ENCODE results near the gene XKR8.

Gene XKR8

GRCh38 chr1:27966402-27967105 is 6.8 kb downstream of the XKR8 start:
- no peak overlapping the region for H3K18ac ChIP-seq (ENCODE audit: low read length)
- no peak overlapping the region for H3K23ac ChIP-seq (ENCODE audit: low read length)
- DNase-seq = peak; percentile 27
- no peak overlapping the region for H2BK15ac ChIP-seq (replicated peaks; ENCODE audit: low read depth)
- no peak overlapping the region for H2AK5ac ChIP-seq (ENCODE audit: low read length)
- H3K79me2 ChIP-seq (ENCODE audit: control insufficient read depth, insufficient read depth, low read length) = no peaks in the 10 kb centered on the region
- H3K4me1 ChIP-seq (ENCODE audit: control insufficient read depth, low read depth, low read length) = no peaks in the 10 kb centered on the region
- H3K36me3 ChIP-seq (ENCODE audit: control insufficient read depth, insufficient read depth, low read length) = no peaks in the 10 kb centered on the region
- H2BK120ac ChIP-seq (ENCODE audit: low read depth, low read length) = no peak overlapping the region
- no CpG with 5 or more reads among the region's 24 CpGs for WGBS (ENCODE audit: extremely low coverage, insufficient coverage, low lambda C conversion rate)
- H3K27ac ChIP-seq (ENCODE audit: low read depth, low read length) = no peak overlapping the region
- H2BK5ac ChIP-seq (ENCODE audit: low read length) = no peak overlapping the region
- H3K4me2 ChIP-seq (ENCODE audit: low read length) = no peak overlapping the region
- H3K56ac ChIP-seq (ENCODE audit: low read length) = no peak overlapping the region
- H3K27me3 ChIP-seq (ENCODE audit: insufficient read depth, low read length, poor library complexity) = no peaks in the 10 kb centered on the region
- H3K9ac ChIP-seq (ENCODE audit: low read length) = no peak overlapping the region
- H4K5ac ChIP-seq (ENCODE audit: low read length) = no peak overlapping the region
- H4K8ac ChIP-seq (ENCODE audit: low read depth, low read length) = no peak overlapping the region
- H3K79me1 ChIP-seq (ENCODE audit: low read length) = no peaks in the 10 kb centered on the region
- no peak overlapping the region for H3K4me3 ChIP-seq (ENCODE audit: low read length)
- H3K4ac ChIP-seq (ENCODE audit: low read depth, low read length) = no peak overlapping the region

- Histone ChIP-seq H3K4me2 (ENCODE audit: low read length) (no peak overlapping the region), H3K9ac (ENCODE audit: low read length) (no peak overlapping the region), H2BK120ac (ENCODE audit: low read depth, low read length) (no peak overlapping the region), H3K4ac (ENCODE audit: low read depth, low read length) (no peak overlapping the region), H3K56ac (ENCODE audit: low read length) (no peak overlapping the region), H4K5ac (ENCODE audit: low read length) (no peak overlapping the region), H3K18ac (ENCODE audit: low read length) (no peak overlapping the region), H3K79me1 (ENCODE audit: low read length) (no peaks in the 10 kb centered on the region), H3K79me2 (ENCODE audit: control insufficient read depth, insufficient read depth, low read length) (no peaks in the 10 kb centered on the region), H3K4me1 (ENCODE audit: control insufficient read depth, low read depth, low read length) (no peaks in the 10 kb centered on the region), H3K36me3 (ENCODE audit: control insufficient read depth, insufficient read depth, low read length) (no peaks in the 10 kb centered on the region), H3K4me3 (ENCODE audit: low read length) (no peak overlapping the region), H2BK15ac (replicated peaks; ENCODE audit: low read depth) (no peak overlapping the region), H3K27me3 (ENCODE audit: insufficient read depth, low read length, poor library complexity) (no peaks in the 10 kb centered on the region), H4K8ac (ENCODE audit: low read depth, low read length) (no peak overlapping the region), H3K23ac (ENCODE audit: low read length) (no peak overlapping the region), H2AK5ac (ENCODE audit: low read length) (no peak overlapping the region), H3K27ac (ENCODE audit: low read depth, low read length) (no peak overlapping the region), H2BK5ac (ENCODE audit: low read length) (no peak overlapping the region)
- no peak for DNase-seq
- no CpG with 5 or more reads among the region's 12 CpGs for WGBS (ENCODE audit: extremely low coverage, insufficient coverage, low lambda C conversion rate)
Measured at GRCh38 chr1:27967106-27967883, 7.5 kb downstream of the XKR8 start.

- whole genome bisulfite sequencing (ENCODE audit: extremely low coverage, insufficient coverage, low lambda C conversion rate) = no CpG with 5 or more reads among the region's 4 CpGs
- no peak overlapping the region for H3K27ac ChIP-seq (ENCODE audit: low read depth, low read length)
Measured at GRCh38 chr1:27967884-27968466, 8.2 kb downstream of the XKR8 start.

GRCh38 chr1:27968692-27969091 is 8.9 kb downstream of the XKR8 start:
- Histone ChIP-seq H3K79me1 (ENCODE audit: low read length) (no peaks in the 10 kb centered on the region), H4K8ac (ENCODE audit: low read depth, low read length) (no peak overlapping the region), H2BK15ac (replicated peaks; ENCODE audit: low read depth) (no peak overlapping the region), H3K36me3 (ENCODE audit: control insufficient read depth, insufficient read depth, low read length) (no peaks in the 10 kb centered on the region), H2AK5ac (ENCODE audit: low read length) (no peak overlapping the region), H3K27me3 (ENCODE audit: insufficient read depth, low read length, poor library complexity) (no peaks in the 10 kb centered on the region), H2BK120ac (ENCODE audit: low read depth, low read length) (no peak overlapping the region), H2BK5ac (ENCODE audit: low read length) (no peak overlapping the region), H3K4me3 (ENCODE audit: low read length) (no peak overlapping the region), H3K4me2 (ENCODE audit: low read length) (no peak overlapping the region), H3K27ac (ENCODE audit: low read depth, low read length) (no peak overlapping the region), H3K4ac (ENCODE audit: low read depth, low read length) (no peak overlapping the region), H3K79me2 (ENCODE audit: control insufficient read depth, insufficient read depth, low read length) (no peaks in the 10 kb centered on the region), H3K18ac (ENCODE audit: low read length) (no peak overlapping the region), H3K4me1 (ENCODE audit: control insufficient read depth, low read depth, low read length) (no peaks in the 10 kb centered on the region), H4K5ac (ENCODE audit: low read length) (no peak overlapping the region), H3K23ac (ENCODE audit: low read length) (no peak overlapping the region), H3K9ac (ENCODE audit: low read length) (no peak overlapping the region), H3K56ac (ENCODE audit: low read length) (no peak overlapping the region)
- DNase-seq = peak; percentile 7
- no CpG with 5 or more reads among the region's 3 CpGs for WGBS (ENCODE audit: extremely low coverage, insufficient coverage, low lambda C conversion rate)

More at GRCh38 chr1:27967884-27968466, 8.2 kb downstream of the XKR8 start:
- H2BK120ac ChIP-seq (ENCODE audit: low read depth, low read length) = no peak overlapping the region
- no peak overlapping the region for H3K9ac ChIP-seq (ENCODE audit: low read length)
- H3K27me3 ChIP-seq (ENCODE audit: insufficient read depth, low read length, poor library complexity) = no peaks in the 10 kb centered on the region
- H3K36me3 ChIP-seq (ENCODE audit: control insufficient read depth, insufficient read depth, low read length) = no peaks in the 10 kb centered on the region
- H2AK5ac ChIP-seq (ENCODE audit: low read length) = no peak overlapping the region
- no peaks in the 10 kb centered on the region for H3K4me1 ChIP-seq (ENCODE audit: control insufficient read depth, low read depth, low read length)
- no peak overlapping the region for H3K56ac ChIP-seq (ENCODE audit: low read length)
- no peak overlapping the region for H2BK15ac ChIP-seq (replicated peaks; ENCODE audit: low read depth)
- no peaks in the 10 kb centered on the region for H3K79me1 ChIP-seq (ENCODE audit: low read length)
- H4K8ac ChIP-seq (ENCODE audit: low read depth, low read length) = no peak overlapping the region
- H3K79me2 ChIP-seq (ENCODE audit: control insufficient read depth, insufficient read depth, low read length) = no peaks in the 10 kb centered on the region
- no peak overlapping the region for H2BK5ac ChIP-seq (ENCODE audit: low read length)
- no peak overlapping the region for H3K18ac ChIP-seq (ENCODE audit: low read length)
- no peak overlapping the region for H3K4me2 ChIP-seq (ENCODE audit: low read length)
- H3K4me3 ChIP-seq (ENCODE audit: low read length) = no peak overlapping the region
- no peak overlapping the region for H4K5ac ChIP-seq (ENCODE audit: low read length)
- DNase-seq = no peak
- H3K23ac ChIP-seq (ENCODE audit: low read length) = no peak overlapping the region
- no peak overlapping the region for H3K4ac ChIP-seq (ENCODE audit: low read depth, low read length)

GRCh38 chr1:27970401-27970800 is 10.6 kb downstream of the XKR8 start:
- Histone ChIP-seq H2BK120ac (ENCODE audit: low read depth, low read length) (no peak overlapping the region), H3K56ac (ENCODE audit: low read length) (no peak overlapping the region), H4K8ac (ENCODE audit: low read depth, low read length) (no peak overlapping the region), H3K36me3 (ENCODE audit: control insufficient read depth, insufficient read depth, low read length) (no peaks in the 10 kb centered on the region), H3K18ac (ENCODE audit: low read length) (no peak overlapping the region), H3K4me1 (ENCODE audit: control insufficient read depth, low read depth, low read length) (no peaks in the 10 kb centered on the region), H3K9ac (ENCODE audit: low read length) (no peak overlapping the region), H3K23ac (ENCODE audit: low read length) (no peak overlapping the region), H3K27ac (ENCODE audit: low read depth, low read length) (no peak overlapping the region), H3K4me3 (ENCODE audit: low read length) (no peak overlapping the region), H3K4me2 (ENCODE audit: low read length) (no peak overlapping the region), H4K5ac (ENCODE audit: low read length) (no peak overlapping the region), H2AK5ac (ENCODE audit: low read length) (no peak overlapping the region), H3K4ac (ENCODE audit: low read depth, low read length) (no peak overlapping the region), H2BK5ac (ENCODE audit: low read length) (no peak overlapping the region), H3K27me3 (ENCODE audit: insufficient read depth, low read length, poor library complexity) (no peaks in the 10 kb centered on the region), H2BK15ac (replicated peaks; ENCODE audit: low read depth) (no peak overlapping the region), H3K79me1 (ENCODE audit: low read length) (no peaks in the 10 kb centered on the region), H3K79me2 (ENCODE audit: control insufficient read depth, insufficient read depth, low read length) (no peaks in the 10 kb centered on the region)
- no CpG with 5 or more reads among the region's 6 CpGs for WGBS (ENCODE audit: extremely low coverage, insufficient coverage, low lambda C conversion rate)
- DNase-seq = no peak

All from mesendoderm (in vitro differentiated cells).